RWPE2 (cell line): Measurements from ENCODE around the gene LACRT.

Experiments
- ATAC-seq: fragments of 200-7000 bp; cut with Tn5 transposase; 3 replicates; pipeline ENCODE4 v1.9.1; 2021; ENCODE audit warnings: low read depth
- DNase-seq: peaks from one replicate; pipeline ENCODE4 v3.0.0-alpha.2; 2020; ENCODE audit warnings: low spot score
- H3K27ac ChIP-seq: fragments of 450-650 bp; 2 replicates; pipeline ENCODE4 v1.5.1; 2017; ENCODE audit warnings: mild to moderate bottlenecking; ENCODE audit not compliant: poor library complexity, severe bottlenecking
- H3K27me3 ChIP-seq: fragments of 250-450 bp; sonication (Bioruptor Pico); 2 replicates; pipeline ENCODE4 v1.5.1; 2021; ENCODE audit warnings: mild to moderate bottlenecking, moderate library complexity; ENCODE audit not compliant: insufficient read depth, poor library complexity, severe bottlenecking
- H3K36me3 ChIP-seq: fragments of 250-450 bp; sonication (Bioruptor Pico); 2 replicates; pipeline ENCODE4 v1.5.1; 2020; ENCODE audit warnings: low read depth, mild to moderate bottlenecking, moderate library complexity
- H3K4me1 ChIP-seq: fragments of 250-450 bp; sonication (Bioruptor Pico); 2 replicates; pipeline ENCODE4 v1.5.1; 2021; ENCODE audit warnings: mild to moderate bottlenecking, moderate library complexity; ENCODE audit not compliant: insufficient read depth, poor library complexity, severe bottlenecking
- H3K4me3 ChIP-seq: fragments of 250-450 bp; sonication (Bioruptor Pico); 2 replicates; pipeline ENCODE4 v1.5.1; 2021; ENCODE audit warnings: mild to moderate bottlenecking, moderate library complexity; ENCODE audit not compliant: severe bottlenecking
- H3K9me3 ChIP-seq: fragments of 250-450 bp; sonication (Bioruptor Pico); 2 replicates; pipeline ENCODE4 v1.5.1; 2021; ENCODE audit warnings: mild to moderate bottlenecking, moderate library complexity; ENCODE audit not compliant: severe bottlenecking
- TF ChIP-seq, protein P1 (sequence below): fragments of 450-650 bp; IDR thresholded peaks from one replicate; pipeline ENCODE4 v1.5.1; 2017; ENCODE audit warnings: mild to moderate bottlenecking, moderate library complexity; ENCODE audit not compliant: poor library complexity, severe bottlenecking

The LACRT gene

DNA sequence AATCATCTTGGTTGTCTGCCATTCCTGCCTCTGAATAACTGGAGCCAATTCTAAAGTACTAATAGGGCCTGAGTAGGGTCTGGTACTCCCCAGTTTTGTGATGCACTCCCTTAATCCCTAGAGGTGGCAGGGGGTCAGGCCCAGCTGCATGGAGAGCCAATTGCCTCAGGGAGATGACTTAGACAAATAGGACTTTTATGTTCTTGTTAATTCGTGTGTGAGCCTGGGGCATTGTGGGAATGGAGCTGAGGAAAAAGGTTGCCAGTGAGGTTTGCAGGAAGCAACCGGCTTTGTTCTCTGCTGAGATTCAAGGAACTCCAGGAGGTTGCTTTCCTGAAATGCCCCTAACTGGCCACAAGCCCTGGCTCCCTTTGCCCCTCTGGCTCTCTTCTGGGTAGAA is 20.2 kb upstream of the LACRT start:
- Histone ChIP-seq H3K9me3 (no peaks in the 10 kb centered on the region), H3K36me3 (no peaks in the 10 kb centered on the region), H3K4me3 (no peak overlapping the region), H3K27me3 (peaks cover 7% of the 10 kb centered on the region), H3K4me1 (no peaks in the 10 kb centered on the region), H3K27ac (no peak overlapping the region)
- DNase-seq = no peak
- no peak for ATAC-seq
- TF ChIP-seq, protein P1, sequence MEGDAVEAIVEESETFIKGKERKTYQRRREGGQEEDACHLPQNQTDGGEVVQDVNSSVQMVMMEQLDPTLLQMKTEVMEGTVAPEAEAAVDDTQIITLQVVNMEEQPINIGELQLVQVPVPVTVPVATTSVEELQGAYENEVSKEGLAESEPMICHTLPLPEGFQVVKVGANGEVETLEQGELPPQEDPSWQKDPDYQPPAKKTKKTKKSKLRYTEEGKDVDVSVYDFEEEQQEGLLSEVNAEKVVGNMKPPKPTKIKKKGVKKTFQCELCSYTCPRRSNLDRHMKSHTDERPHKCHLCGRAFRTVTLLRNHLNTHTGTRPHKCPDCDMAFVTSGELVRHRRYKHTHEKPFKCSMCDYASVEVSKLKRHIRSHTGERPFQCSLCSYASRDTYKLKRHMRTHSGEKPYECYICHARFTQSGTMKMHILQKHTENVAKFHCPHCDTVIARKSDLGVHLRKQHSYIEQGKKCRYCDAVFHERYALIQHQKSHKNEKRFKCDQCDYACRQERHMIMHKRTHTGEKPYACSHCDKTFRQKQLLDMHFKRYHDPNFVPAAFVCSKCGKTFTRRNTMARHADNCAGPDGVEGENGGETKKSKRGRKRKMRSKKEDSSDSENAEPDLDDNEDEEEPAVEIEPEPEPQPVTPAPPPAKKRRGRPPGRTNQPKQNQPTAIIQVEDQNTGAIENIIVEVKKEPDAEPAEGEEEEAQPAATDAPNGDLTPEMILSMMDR = no peak

DNA sequence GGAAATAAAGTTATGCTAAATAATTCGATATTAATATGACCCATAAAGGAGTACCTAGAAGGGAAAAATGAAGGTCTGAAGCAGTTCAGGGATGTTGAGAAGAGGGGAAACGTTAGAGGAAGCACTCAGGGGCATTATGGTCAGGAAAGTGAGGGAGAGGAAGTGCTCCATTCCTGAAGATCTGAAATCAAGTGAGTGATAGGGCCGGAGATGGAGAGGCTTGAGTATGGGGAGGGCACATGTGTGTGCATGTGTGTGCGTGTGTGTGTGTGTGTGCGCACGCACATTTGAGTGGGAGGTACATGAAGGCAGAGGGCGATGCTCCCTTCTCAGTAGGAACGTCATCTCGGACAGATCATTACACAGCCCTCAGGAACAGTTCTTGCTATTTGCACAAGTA is 18.3 kb upstream of the LACRT start:
- TF ChIP-seq, protein P1 = no peak
- H3K36me3 ChIP-seq = no peaks in the 10 kb centered on the region
- no peak for ATAC-seq

DNA sequence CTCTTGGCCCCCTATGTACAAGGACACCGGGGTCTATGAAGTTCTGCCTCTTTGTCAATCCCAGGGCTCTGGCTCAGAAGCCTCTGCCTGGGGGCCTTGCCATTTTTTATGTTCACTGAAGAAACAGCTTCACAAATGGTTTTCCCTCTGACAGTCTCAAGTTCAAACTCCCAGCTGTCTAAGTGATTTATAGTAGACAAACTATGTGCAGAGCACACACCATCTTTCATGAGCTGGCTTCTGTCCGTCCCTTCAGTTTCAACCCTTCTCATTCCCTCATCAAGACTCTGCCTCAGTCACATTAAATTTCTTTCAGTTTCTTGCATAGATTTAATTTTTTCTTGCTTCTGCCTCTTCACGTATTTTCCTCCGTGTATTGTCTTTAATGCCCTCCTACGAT is 16.2 kb upstream of the LACRT start:
- H3K4me1 ChIP-seq = no peaks in the 10 kb centered on the region
- no peak overlapping the region for H3K4me3 ChIP-seq
- DNase-seq (no peak), ATAC-seq (no peak)
- no peaks in the 10 kb centered on the region for H3K9me3 ChIP-seq
- peaks cover 9% of the 10 kb centered on the region for H3K27me3 ChIP-seq
- H3K36me3 ChIP-seq = no peaks in the 10 kb centered on the region
- H3K27ac ChIP-seq = no peak overlapping the region
- TF ChIP-seq, protein P1 = no peak

More for the DNA sequence above, 18.3 kb upstream of the LACRT start:
- Histone ChIP-seq H3K4me3 (no peak overlapping the region), H3K27me3 (peaks cover 7% of the 10 kb centered on the region), H3K27ac (no peak overlapping the region), H3K9me3 (no peaks in the 10 kb centered on the region), H3K4me1 (no peaks in the 10 kb centered on the region)
- DNase-seq = no peak

DNA sequence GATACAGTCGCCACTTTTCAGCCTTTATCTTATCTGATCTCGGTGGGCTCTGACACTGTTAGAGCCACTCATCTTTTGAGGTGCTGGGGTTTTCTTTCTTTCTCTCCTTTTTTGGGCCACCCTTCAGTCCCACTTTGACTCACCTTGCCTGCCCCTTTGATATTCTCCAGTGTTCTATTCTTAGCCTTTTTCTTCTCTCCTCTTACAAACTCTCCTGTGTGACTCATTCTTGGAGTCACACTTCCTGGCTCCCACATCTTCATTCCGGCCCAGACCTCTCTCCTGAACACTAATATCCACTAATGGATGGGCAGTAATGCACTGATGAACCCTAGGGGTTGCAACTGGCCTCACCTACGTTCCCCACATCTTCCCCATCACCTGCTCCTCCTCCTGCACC is 15.7 kb upstream of the LACRT start:
- Histone ChIP-seq H3K9me3 (no peaks in the 10 kb centered on the region), H3K36me3 (no peaks in the 10 kb centered on the region), H3K27ac (no peak overlapping the region), H3K4me1 (no peaks in the 10 kb centered on the region), H3K27me3 (peaks cover 14% of the 10 kb centered on the region), H3K4me3 (no peak overlapping the region)
- DNase-seq = no peak
- no peak; the same call in 2 of the 3 replicates for ATAC-seq
- TF ChIP-seq, protein P1 = no peak

DNA sequence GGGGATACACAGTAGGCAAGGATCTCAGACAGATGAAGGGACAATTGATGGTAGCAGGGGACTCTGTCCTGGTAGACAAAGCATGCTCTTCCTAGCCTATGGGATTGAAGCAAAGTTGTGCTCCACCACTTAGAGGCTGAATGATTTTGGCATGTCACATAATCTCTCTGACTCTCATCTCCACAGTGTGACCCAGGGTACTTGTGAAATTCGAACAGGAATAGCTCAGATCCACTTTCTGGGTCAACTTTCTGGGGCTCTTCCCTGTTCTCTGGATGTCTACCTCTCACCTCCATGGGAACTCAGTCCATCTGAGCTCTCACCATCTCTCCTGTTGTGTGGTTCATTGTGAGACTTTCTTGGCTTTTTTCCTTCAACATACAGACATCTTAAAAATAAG is 15.1 kb upstream of the LACRT start:
- no peak for ATAC-seq
- Histone ChIP-seq H3K36me3 (no peaks in the 10 kb centered on the region), H3K9me3 (no peaks in the 10 kb centered on the region), H3K27ac (no peak overlapping the region), H3K4me3 (no peak overlapping the region), H3K27me3 (peaks cover 18% of the 10 kb centered on the region), H3K4me1 (no peaks in the 10 kb centered on the region)
- DNase-seq = no peak
- TF ChIP-seq, protein P1 = no peak
